ENCODE results near the gene OAT. TPM values are rescaled to one million over a fixed set of nuclear protein-coding genes. Genes with fewer than 3 reads are reported as not detected.

Gene OAT
- total RNA-seq, 1 experiment from 2014 or later = 53.0 TPM

GRCh38 chr10:124394583-124394982, 24.1 kb downstream of the OAT start:
- Mint-ChIP-seq H3K27ac (ENCODE audit: unreplicated experiment) (no peak overlapping the region), H3K27me3 (ENCODE audit: unreplicated experiment) (no peaks in the 10 kb centered on the region), H3K9me3 (ENCODE audit: low read depth, unreplicated experiment) (no peaks in the 10 kb centered on the region), H3K36me3 (ENCODE audit: insufficient read depth, unreplicated experiment) (no peaks in the 10 kb centered on the region), H3K4me1 (ENCODE audit: low read depth, unreplicated experiment) (peaks cover 11% of the 10 kb centered on the region), H3K4me3 (ENCODE audit: low read depth, unreplicated experiment) (no peak overlapping the region)
- TF ChIP-seq CTCF (IDR thresholded peaks at IDR 0.05; ENCODE audit: unreplicated experiment) = no peak
- intact Hi-C loops (cut with micrococcal nuclease; ENCODE audit: unreplicated experiment) = no loop called here
- CTCF ChIA-PET = no interaction called here
- BruUV-seq (replicated peaks) = no TSS peak
- no peak for DNase-seq

GRCh38 chr10:124392626-124393342, 25.9 kb downstream of the OAT start:
- no peak overlapping the region for H3K27ac Mint-ChIP-seq (ENCODE audit: unreplicated experiment)
- TF ChIP-seq CTCF (IDR thresholded peaks at IDR 0.05; ENCODE audit: unreplicated experiment) = no peak
- H3K9me3 Mint-ChIP-seq (ENCODE audit: low read depth, unreplicated experiment) = no peaks in the 10 kb centered on the region
- peaks cover 11% of the 10 kb centered on the region for H3K4me1 Mint-ChIP-seq (ENCODE audit: low read depth, unreplicated experiment)
- H3K36me3 Mint-ChIP-seq (ENCODE audit: insufficient read depth, unreplicated experiment) = no peaks in the 10 kb centered on the region
- H3K27me3 Mint-ChIP-seq (ENCODE audit: unreplicated experiment) = no peaks in the 10 kb centered on the region
- intact Hi-C loops (cut with micrococcal nuclease; ENCODE audit: unreplicated experiment) = no loop called here
- no peak overlapping the region for H3K4me3 Mint-ChIP-seq (ENCODE audit: low read depth, unreplicated experiment)
- no peak for DNase-seq
- BruUV-seq (replicated peaks) = no TSS peak
- CTCF ChIA-PET = no interaction called here

- no peak overlapping the region for H3K27ac Mint-ChIP-seq (ENCODE audit: unreplicated experiment)
- no peak for TF ChIP-seq CTCF (IDR thresholded peaks at IDR 0.05; ENCODE audit: unreplicated experiment)
- DNase-seq = no peak
- H3K4me1 Mint-ChIP-seq (ENCODE audit: low read depth, unreplicated experiment) = peaks cover 11% of the 10 kb centered on the region
- no TSS peak for BruUV-seq (replicated peaks)
- H3K9me3 Mint-ChIP-seq (ENCODE audit: low read depth, unreplicated experiment) = no peaks in the 10 kb centered on the region
- intact Hi-C loops (cut with micrococcal nuclease; ENCODE audit: unreplicated experiment) = no loop called here
- no peaks in the 10 kb centered on the region for H3K27me3 Mint-ChIP-seq (ENCODE audit: unreplicated experiment)
- H3K4me3 Mint-ChIP-seq (ENCODE audit: low read depth, unreplicated experiment) = no peak overlapping the region
- CTCF ChIA-PET = interaction anchor here (0.5 to 1.9 kb wide), 3 partner anchors 59 to 486 kb away, joined by 4 read pairs; partner anchors contain the start of gene NKX1-2
- H3K36me3 Mint-ChIP-seq (ENCODE audit: insufficient read depth, unreplicated experiment) = no peaks in the 10 kb centered on the region
These were observed 28.1 kb downstream of the OAT start for GRCh38 chr10:124390471-124391187.

- Mint-ChIP-seq H3K4me1 (ENCODE audit: low read depth, unreplicated experiment) (peaks cover 10% of the 10 kb centered on the region), H3K36me3 (ENCODE audit: insufficient read depth, unreplicated experiment) (no peaks in the 10 kb centered on the region), H3K27ac (ENCODE audit: unreplicated experiment) (no peak overlapping the region), H3K27me3 (ENCODE audit: unreplicated experiment) (no peaks in the 10 kb centered on the region), H3K4me3 (ENCODE audit: low read depth, unreplicated experiment) (no peak overlapping the region), H3K9me3 (ENCODE audit: low read depth, unreplicated experiment) (no peaks in the 10 kb centered on the region)
- DNase-seq = no peak
- no peak for TF ChIP-seq CTCF (IDR thresholded peaks at IDR 0.05; ENCODE audit: unreplicated experiment)
- BruUV-seq (replicated peaks) = no TSS peak
- CTCF ChIA-PET = interaction anchor here (0.8 to 1.9 kb wide), 6 partner anchors 10 to 395 kb away, joined by 3 to 33 read pairs (median 4); partner anchors contain the start of gene LHPP
- intact Hi-C loops (cut with micrococcal nuclease; ENCODE audit: unreplicated experiment) = loop anchor here (2.0 to 10.0 kb wide), 2 partner anchors 295 to 395 kb away; partner anchors contain the start of gene CHST15
These were observed 28.9 kb downstream of the OAT start for GRCh38 chr10:124389613-124390361.
